GM12875 (cell line): ENCODE measurements around the gene STAT4.

Experiments used
- H3K4me3 ChIP-seq: one replicate; pipeline ENCODE4 v1.5.1; 2011; ENCODE audit warnings: low read depth, low read length, control low read depth
- CTCF ChIP-seq: IDR thresholded peaks from 2 replicates; pipeline ENCODE4 v1.5.1; 2011; ENCODE audit warnings: low read depth, mild to moderate bottlenecking, control low read depth, inconsistent platforms, low read length, moderate library complexity, borderline replicate concordance; ENCODE audit not compliant: insufficient read depth

Gene STAT4

GRCh38 chr2:191069606-191070005, 81.2 kb downstream of the STAT4 start:
- H3K4me3 ChIP-seq = no peak overlapping the region
- no peak for TF ChIP-seq CTCF

- no peak for TF ChIP-seq CTCF
- H3K4me3 ChIP-seq = no peak overlapping the region
Observed at GRCh38 chr2:191066919-191067233, 83.9 kb downstream of the STAT4 start.

- H3K4me3 ChIP-seq = no peak overlapping the region
- no peak for TF ChIP-seq CTCF
Observed at GRCh38 chr2:191066197-191066918, 84.4 kb downstream of the STAT4 start.

DNA sequence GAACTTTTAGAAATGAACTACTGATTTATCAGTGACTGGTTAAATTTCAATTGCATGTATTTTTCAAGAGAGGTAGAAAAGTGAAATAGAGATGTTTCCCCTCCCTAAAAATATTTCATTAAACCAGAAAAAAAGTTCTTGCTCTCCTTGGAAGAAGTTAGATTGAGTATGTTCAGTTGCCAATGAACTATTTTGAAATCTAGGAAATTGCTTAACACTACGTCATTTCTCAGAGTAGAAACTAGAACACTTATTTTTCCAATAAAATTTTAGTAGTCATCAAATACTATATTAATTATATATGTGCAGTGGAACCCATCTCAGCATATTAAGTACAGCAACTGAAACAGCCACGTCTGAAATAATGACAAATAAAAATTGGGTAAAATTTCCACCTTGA, 85.0 kb downstream of the STAT4 start:
- H3K4me3 ChIP-seq = no peak overlapping the region
- TF ChIP-seq CTCF = no peak

DNA sequence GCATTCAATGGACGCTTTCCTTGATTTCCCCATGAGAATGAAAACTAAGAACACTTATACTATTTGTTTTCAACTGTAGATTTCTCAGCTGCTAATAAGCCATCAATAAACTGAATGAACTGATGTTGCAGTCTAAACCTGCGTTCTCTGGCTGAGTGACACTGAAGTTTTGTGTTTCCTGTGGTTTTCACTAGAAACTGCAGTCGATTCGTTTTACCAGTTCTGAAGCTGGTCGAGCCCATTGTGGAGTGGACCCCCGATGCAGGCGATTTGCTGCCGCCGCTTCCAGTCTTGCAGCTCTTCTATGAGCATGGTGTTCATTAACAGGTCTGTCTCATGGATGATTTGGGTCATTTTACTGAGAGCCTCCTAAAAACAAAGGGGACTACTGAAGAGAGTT, 86.2 kb downstream of the STAT4 start:
- no peak for TF ChIP-seq CTCF

DNA sequence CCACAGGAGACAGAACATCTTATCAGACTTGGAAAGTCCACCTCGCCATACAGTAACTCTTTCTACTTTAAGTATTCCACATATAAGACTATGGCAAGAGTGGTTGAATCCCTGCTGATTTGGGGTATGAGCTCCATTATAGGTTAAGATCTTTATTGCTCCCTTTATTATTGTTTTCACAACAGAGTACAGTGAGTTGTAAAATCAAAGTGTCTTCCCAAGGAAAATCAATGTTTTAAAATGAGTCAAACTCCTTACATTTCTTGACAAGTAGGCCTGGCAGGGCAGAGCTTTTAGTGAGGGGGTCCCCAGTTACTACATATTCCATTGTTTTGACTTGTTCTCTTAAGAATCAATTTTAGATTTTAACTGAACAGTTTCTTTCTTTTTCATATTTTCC, 87.2 kb downstream of the STAT4 start:
- TF ChIP-seq CTCF = no peak
- no peak overlapping the region for H3K4me3 ChIP-seq

More for the DNA sequence above, 86.2 kb downstream of the STAT4 start:
- H3K4me3 ChIP-seq = no peak overlapping the region

DNA sequence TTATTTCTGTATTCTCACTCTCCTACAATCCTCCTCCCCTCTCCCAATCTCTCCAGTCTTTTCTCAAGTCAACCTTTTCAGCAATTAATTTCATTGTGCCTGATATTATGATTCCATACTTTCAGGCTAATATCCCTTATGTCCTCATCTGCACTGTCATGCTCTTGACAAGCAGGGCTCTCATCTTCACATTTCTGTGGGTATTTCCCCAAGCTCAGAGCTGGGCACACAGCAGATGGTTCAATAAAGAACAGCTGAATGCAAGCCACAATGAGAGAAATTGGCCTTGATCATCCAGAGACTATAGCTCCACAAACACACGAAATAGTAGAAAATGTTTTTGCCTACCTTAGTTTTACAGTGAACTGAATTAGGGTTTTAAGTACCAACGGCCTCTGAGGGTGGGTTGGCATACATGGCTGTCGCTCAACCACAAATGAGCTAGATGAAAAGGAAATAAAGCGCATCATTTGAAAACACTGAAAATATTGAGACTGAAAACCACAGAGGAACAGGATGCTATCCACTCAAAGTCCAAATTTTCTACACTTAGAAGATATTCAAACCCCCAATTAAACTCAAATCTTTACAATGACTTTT, 89.3 kb downstream of the STAT4 start:
- H3K4me3 ChIP-seq = no peak overlapping the region
- TF ChIP-seq CTCF = no peak
